Keratinocyte (primary cell): ENCODE results near the gene MIF4GD. TPM values are rescaled to one million over a fixed set of nuclear protein-coding genes. Genes with fewer than 3 reads are reported as not detected.

Experiments used
- DNase-seq: peaks from one replicate; pipeline ENCODE4 v3.0.0-alpha.2; 2011; ENCODE audit warnings: low read depth, missing footprints, low spot score
- FAIRE-seq: peaks from 2 replicates; lab custom pipeline; 2011; peaks lifted over from hg19 to GRCh38; lab: Jason Lieb, UNC
- H2AFZ ChIP-seq: 2 replicates; pipeline ENCODE4 v1.6.0; 2012; ENCODE audit warnings: low read length, control low read depth, inconsistent platforms; ENCODE audit not compliant: control insufficient read depth
- H3K27ac ChIP-seq: 2 replicates; pipeline ENCODE4 v1.5.1; 2011; ENCODE audit warnings: low read length; ENCODE audit not compliant: control insufficient read depth, insufficient read depth
- H3K27me3 ChIP-seq: 3 replicates; pipeline ENCODE4 v1.6.0; 2011; ENCODE audit warnings: low read length; ENCODE audit not compliant: control insufficient read depth, insufficient read depth; ENCODE audit errors: extremely low read depth
- H3K36me3 ChIP-seq, 2 experiments: 2 replicates in 1 of 2; 3 replicates in 1 of 2; pipeline ENCODE4 v1.5.1; 2011; ENCODE audit warnings: low read length in 2 of 2, mild to moderate bottlenecking in 1 of 2; ENCODE audit not compliant: control insufficient read depth in 2 of 2, insufficient read depth in 2 of 2; ENCODE audit errors: extremely low read depth in 1 of 2
- H3K4me1 ChIP-seq: 3 replicates; pipeline ENCODE4 v1.5.1; 2011; ENCODE audit warnings: low read length; ENCODE audit not compliant: control insufficient read depth, insufficient read depth; ENCODE audit errors: extremely low read depth
- H3K4me2 ChIP-seq: 3 replicates; pipeline ENCODE4 v1.6.0; 2011; ENCODE audit warnings: low read depth, low read length; ENCODE audit not compliant: control insufficient read depth, insufficient read depth; ENCODE audit errors: extremely low read depth
- H3K4me3 ChIP-seq, 3 experiments: fragments of 200-600 bp in 1 of 3; sonication (generic) in 1 of 3; 2 replicates in 2 of 3; 3 replicates in 1 of 3; pipeline ENCODE4 v1.5.1; 2011 to 2016; ENCODE audit warnings: low read length in 3 of 3, mild to moderate bottlenecking in 3 of 3, control low read depth in 2 of 3, inconsistent platforms in 1 of 3, low read depth in 1 of 3, mixed read lengths in 1 of 3, mixed run types in 1 of 3, moderate library complexity in 1 of 3; ENCODE audit not compliant: control insufficient read depth in 2 of 3, insufficient read depth in 2 of 3; ENCODE audit errors: extremely low read depth in 1 of 3
- H3K79me2 ChIP-seq: 2 replicates; pipeline ENCODE4 v1.6.0; 2012; ENCODE audit warnings: low read length; ENCODE audit not compliant: control insufficient read depth, insufficient read depth
- H3K9ac ChIP-seq: 3 replicates; pipeline ENCODE4 v1.6.0; 2011; ENCODE audit warnings: low read length; ENCODE audit not compliant: control insufficient read depth, insufficient read depth; ENCODE audit errors: extremely low read depth
- H3K9me1 ChIP-seq: 3 replicates; pipeline ENCODE4 v1.6.0; 2011; ENCODE audit warnings: low read length; ENCODE audit not compliant: control insufficient read depth, insufficient read depth; ENCODE audit errors: extremely low read depth
- H3K9me3 ChIP-seq: 2 replicates; pipeline ENCODE4 v1.5.1; 2012; ENCODE audit warnings: low read depth, low read length; ENCODE audit not compliant: control insufficient read depth
- H4K20me1 ChIP-seq: 3 replicates; pipeline ENCODE4 v1.6.0; 2011; ENCODE audit warnings: low read length; ENCODE audit not compliant: control insufficient read depth, insufficient read depth; ENCODE audit errors: extremely low read depth
- EZH2 ChIP-seq: IDR thresholded peaks from one replicate; pipeline ENCODE4 v1.6.1; 2012; ENCODE audit warnings: inconsistent platforms, mild to moderate bottlenecking, low read length, moderate library complexity
- dilution Hi-C: fragments of 300-500 bp; cut with MboI; formaldehyde crosslinking; loops from one replicate; pipeline ENCODE4 v1.7.0; 2020; ENCODE audit warnings: low sequenced_read_pairs; ENCODE audit not compliant: extremely low pct_ligation_motif_present
- polyA plus RNA-seq, 5 experiments: library from polyadenylated mRNA; depleted of rRNA in 3 of 5; stranded (reverse) in 3 of 5; stranded (forward) in 1 of 5; unstranded in 1 of 5; fragments of >200 nt; gene quantifications; 1 replicate in 1 of 5; 2 replicates in 3 of 5; 3 replicates in 1 of 5; pipeline versions ENCODE4 v1.2.1 to v1.2.3, GENCODE V29; 2011 to 2012; ENCODE audit warnings: missing spikeins in 2 of 5, low read depth in 1 of 5, low replicate concordance in 1 of 5
- TF ChIP-seq, protein P1 (sequence below), 3 experiments: IDR thresholded peaks in 1 of 3; conservative IDR thresholded peaks in 1 of 3; optimal IDR thresholded peaks in 1 of 3; 2 replicates in 2 of 3; 3 replicates in 1 of 3; pipeline versions ENCODE3 to v1.5.1; 2011; ENCODE audit warnings: low read length in 3 of 3, mild to moderate bottlenecking in 3 of 3, moderate library complexity in 2 of 3, control low read depth in 1 of 3, inconsistent platforms in 1 of 3; ENCODE audit not compliant: insufficient read depth in 2 of 3; ENCODE audit errors: extremely low read depth in 1 of 3

Gene MIF4GD
- polyA plus RNA-seq, 1 donor (not counting 4 experiments of a cell fraction or from before 2014, with no cell fraction given), result 15.9 TPM

DNA sequence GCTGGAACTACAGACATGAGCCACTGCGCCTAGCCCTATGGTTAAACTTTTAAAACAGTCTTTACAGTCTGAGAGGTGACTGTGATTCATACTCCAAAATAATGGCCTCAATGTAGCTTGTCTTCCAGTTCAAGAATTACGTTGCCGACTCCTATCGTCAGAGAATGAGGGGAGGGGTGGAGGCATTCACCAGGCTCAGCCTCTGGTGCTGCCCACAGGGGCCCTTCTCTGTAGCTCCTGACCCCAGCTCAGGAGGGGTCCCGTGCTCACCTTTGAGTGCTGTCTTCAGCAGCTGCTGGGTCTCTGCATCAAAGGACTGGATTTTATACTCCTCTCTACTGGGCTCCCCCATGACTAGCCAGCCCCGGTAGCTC lies 1.2 kb downstream of the MIF4GD start:
- Histone ChIP-seq H3K36me3 (peaks cover 18 to 22% of the 10 kb centered on the region in 2 experiments), H3K9me1 (no peaks in the 10 kb centered on the region), H3K4me1 (peaks cover 20% of the 10 kb centered on the region), H3K27ac (peak overlapping the region; percentile 41), H3K4me3 (peak overlapping the region; percentile 70 to 89 (median 72)), H3K4me2 (peak overlapping the region; percentile 84), H4K20me1 (no peaks in the 10 kb centered on the region), H3K9me3 (no peaks in the 10 kb centered on the region), H3K9ac (peak overlapping the region; percentile 75), H3K27me3 (no peaks in the 10 kb centered on the region), H3K79me2 (no peaks in the 10 kb centered on the region), H2AFZ (peak overlapping the region; percentile 51)
- dilution Hi-C loops, result no loop called here
- FAIRE-seq, result no peak
- TF ChIP-seq, protein P1, sequence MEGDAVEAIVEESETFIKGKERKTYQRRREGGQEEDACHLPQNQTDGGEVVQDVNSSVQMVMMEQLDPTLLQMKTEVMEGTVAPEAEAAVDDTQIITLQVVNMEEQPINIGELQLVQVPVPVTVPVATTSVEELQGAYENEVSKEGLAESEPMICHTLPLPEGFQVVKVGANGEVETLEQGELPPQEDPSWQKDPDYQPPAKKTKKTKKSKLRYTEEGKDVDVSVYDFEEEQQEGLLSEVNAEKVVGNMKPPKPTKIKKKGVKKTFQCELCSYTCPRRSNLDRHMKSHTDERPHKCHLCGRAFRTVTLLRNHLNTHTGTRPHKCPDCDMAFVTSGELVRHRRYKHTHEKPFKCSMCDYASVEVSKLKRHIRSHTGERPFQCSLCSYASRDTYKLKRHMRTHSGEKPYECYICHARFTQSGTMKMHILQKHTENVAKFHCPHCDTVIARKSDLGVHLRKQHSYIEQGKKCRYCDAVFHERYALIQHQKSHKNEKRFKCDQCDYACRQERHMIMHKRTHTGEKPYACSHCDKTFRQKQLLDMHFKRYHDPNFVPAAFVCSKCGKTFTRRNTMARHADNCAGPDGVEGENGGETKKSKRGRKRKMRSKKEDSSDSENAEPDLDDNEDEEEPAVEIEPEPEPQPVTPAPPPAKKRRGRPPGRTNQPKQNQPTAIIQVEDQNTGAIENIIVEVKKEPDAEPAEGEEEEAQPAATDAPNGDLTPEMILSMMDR (optimal IDR thresholded peaks at IDR 0.05 in 1 of 3, IDR thresholded peaks at IDR 0.05 in 1 of 3, conservative IDR thresholded peaks at IDR 0.05 in 1 of 3; ENCODE audit: extremely low read depth in 1 of 3, insufficient read depth in 2 of 3, low read length in 3 of 3), result no peak
- no peak for DNase-seq

- Histone ChIP-seq H3K4me2 (no peak overlapping the region), H3K9ac (no peak overlapping the region), H3K36me3 (peaks cover 14 to 21% of the 10 kb centered on the region in 2 experiments), H3K9me1 (no peaks in the 10 kb centered on the region), H3K4me3 (no peak overlapping the region), H3K27me3 (no peaks in the 10 kb centered on the region), H3K4me1 (peaks cover 18% of the 10 kb centered on the region), H4K20me1 (no peaks in the 10 kb centered on the region), H3K9me3 (no peaks in the 10 kb centered on the region), H3K79me2 (peaks cover 8% of the 10 kb centered on the region), H2AFZ (no peak overlapping the region), H3K27ac (no peak overlapping the region)
- dilution Hi-C loops, result no loop called here
- no peak for FAIRE-seq
- no peak for TF ChIP-seq EZH2
- TF ChIP-seq, protein P1 (optimal IDR thresholded peaks at IDR 0.05 in 1 of 3, IDR thresholded peaks at IDR 0.05 in 1 of 3, conservative IDR thresholded peaks at IDR 0.05 in 1 of 3; ENCODE audit: extremely low read depth in 1 of 3, insufficient read depth in 2 of 3, low read length in 3 of 3), result peak; percentile 45 to 62 (median 53)
- no peak for DNase-seq
Observed at GRCh38 chr17:75267411-75268232, 3.4 kb downstream of the MIF4GD start.
